NCI-H2029 treated with DMSO at 0.1 percent for 48 hours (cell line): ENCODE measurements around the gene SPACA6.

Experiments used
- DNase-seq: peaks from one replicate; lab custom pipeline; 2025; lab: John Stamatoyannopoulos, UW

SPACA6 gene

DNA sequence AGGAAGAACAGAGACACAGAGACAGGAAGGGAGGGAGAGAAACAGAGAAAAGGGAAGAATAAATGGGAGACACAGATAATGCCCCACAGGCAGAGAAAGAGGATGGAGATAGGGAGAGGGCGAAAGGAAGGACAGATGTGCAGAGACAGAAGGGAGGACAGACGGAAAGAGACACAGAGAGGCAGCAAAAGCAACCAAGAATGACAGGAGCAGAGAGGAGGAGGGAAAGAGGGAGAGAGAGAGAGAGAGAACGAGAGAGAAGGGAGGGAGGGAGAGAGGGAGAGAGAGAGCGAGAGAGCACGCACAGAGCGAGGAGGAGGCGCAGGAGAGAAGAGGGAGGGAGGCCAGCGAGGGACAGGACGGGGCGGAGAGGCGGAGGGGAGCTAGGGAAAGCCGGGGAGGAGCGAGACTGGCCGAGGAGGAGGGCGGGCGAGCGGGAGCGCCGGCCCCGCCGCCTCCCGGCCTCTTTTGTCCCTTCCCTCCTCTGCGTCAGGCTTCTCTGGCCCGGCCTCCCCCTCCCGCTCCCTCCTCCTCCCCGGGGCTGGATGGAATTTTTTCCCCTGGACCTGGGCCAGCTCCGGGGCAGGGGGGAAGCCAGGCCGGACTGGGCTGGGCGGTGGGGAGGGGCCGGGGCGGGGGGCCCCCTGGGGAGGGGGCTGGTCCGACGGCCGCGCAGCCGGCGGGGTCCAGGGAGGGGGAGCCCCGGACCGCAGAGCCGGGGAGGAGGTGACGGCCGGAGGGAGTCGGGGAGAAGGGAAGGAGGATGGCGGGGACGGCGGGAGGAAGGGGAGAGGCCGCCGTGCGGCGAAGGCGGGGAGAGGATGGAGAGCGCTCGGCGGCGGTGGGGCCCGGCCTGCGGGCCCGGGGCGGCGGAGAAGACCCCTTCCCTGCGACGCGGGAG, 4.2 kb upstream of the SPACA6 start:
- no peak for DNase-seq

DNA sequence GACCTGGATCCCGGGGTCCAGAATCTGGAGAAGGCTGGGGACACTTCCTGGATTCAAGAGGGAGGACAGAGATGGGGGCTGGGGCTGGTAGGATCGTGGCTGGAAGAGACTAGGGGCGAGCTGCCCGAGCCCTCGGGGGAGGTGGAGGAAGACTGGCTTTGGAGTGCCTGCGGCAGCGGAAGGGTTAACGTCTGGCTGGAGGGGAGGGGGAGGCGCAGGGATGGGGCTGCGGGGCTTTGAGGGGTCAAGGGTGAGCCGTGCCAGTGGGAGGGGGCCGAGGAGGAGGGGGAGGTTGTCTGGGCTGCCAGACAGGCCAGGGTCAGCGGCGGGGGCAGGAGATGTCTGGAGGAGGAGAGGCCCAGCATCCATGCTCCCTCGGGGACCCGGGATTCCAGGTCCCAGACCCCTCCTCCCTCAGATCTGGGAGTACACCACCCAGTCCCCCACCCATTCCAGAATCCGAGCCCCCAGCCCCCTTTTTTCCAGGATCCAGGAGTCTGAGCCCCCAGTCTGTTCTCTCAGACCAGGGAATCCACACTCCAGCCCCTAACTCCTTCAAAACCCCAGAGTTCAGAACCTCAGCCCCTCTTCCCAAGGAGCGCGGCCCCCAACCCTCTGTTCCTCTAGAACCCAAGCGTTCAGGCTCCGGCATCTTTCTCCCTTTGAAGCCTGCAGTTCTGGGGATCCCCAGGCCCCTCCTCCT, 3.2 kb upstream of the SPACA6 start:
- DNase-seq = no peak

DNA sequence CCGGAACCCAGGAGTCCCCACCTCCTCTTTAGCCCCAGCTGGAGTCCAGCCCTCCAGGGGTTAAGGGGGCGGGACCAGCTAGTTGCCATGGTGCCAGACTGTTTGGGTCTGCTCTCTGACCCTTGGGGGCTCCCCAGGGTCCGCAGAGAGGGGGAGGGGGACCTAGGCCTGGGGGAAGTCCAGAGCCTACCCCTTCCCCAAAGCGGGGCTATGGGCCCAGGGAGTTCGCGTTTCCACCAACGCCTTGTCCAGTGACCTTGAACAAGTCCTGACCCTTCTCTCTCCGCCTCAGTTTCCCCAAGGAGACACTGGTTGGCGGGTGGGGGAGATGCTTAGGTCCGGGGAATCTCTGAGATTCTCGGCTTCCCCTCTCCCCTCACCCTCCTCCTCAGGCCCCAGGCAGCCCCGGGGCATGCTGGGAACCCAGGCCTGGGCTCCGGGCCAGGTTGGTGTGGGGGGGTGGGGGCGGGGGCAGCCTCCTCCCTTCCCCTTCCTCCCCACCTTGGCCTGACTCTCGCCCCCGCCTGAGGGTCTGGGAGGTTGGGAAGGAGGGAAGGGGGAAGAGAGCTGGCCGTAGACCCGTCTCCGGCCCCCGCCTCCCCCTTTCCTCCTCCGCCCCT, 2.6 kb upstream of the SPACA6 start:
- DNase-seq = no peak

DNA sequence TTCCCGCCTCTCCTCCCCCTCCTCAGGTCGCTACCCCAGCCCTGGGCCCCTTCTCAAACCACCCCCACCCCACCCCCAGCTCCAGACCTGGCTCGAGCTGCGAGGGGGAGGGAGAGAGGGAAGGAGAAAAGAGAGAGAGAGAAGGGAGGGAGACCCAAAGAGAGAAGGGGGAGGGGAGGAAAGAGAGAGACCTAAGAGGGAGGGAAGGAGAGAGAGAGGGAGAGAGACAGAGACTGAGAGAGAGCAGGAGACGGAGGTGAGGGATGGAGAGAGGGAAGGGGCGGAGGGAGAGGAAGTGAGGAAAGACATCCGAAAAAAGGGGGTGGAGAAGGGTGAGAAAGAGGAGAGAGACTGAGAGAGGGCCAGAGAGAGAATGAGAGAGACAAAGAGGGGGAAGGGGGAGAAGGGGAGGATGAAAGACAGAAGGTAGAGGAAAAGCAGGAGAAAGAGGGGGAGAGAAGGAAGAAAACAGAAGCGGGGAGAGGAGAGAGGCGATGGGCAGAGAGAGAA, 2.0 kb upstream of the SPACA6 start:
- DNase-seq = no peak

DNA sequence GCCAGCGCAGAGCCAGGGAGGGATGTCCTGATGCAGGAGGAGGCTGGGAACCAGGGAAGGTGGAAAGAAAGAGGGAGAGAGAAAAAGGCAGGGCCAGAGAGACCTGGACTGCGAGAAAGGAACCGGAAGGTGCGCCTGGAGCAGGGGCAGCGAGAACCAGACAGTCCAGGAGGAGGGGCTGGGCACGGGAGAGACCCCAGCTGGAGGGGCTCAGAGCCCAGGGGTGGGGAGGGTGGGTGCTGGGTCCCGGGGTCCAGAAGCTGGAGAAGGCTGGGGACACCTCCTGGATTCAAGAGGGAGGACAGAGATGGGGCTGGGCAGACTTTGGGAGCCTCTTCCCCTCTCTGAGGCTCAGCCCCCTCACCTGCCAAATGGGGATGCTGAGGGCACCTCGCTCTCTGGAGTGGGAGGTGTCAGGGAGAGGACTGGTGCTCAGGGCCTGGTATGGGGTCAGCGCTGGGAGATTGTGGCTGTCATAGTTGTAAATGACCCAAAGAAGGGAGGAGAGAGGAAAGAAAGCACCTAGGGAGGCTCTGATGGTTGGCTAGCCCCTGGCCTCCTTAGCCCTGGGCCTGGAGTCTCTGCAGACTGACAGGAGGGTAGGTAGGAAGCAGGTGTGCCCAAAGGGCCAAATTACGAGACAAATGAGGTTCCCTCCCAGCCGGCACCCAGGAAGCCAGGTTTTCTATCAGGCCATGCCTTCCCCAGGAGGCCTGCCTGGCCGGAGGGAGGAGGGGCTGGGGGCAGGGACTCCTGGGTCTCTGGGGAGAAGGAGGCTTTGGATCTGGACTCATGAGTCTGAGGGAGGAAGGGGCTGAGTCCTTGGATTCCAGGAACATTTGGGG, 1.3 kb upstream of the SPACA6 start:
- DNase-seq = no peak

DNA sequence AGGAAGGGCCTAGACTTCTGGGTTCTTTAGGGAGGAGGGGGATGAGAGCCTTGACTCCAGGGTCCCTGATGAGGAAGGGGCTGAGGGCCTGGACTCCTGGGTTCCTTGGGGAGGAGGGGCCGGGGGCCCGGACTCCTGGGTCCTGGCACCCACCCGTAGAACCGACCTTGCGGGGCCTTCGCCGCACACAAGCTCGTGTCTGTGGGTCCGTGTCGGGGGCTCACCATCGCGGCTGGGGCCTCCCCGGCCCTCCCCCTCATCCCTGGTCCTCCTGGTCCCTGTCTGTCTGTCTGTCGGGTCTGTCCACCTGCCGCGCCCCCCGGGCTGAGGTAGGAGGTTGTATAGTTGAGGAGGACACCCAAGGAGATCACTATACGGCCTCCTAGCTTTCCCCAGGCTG, 662 bp upstream of the SPACA6 start:
- no peak for DNase-seq

DNA sequence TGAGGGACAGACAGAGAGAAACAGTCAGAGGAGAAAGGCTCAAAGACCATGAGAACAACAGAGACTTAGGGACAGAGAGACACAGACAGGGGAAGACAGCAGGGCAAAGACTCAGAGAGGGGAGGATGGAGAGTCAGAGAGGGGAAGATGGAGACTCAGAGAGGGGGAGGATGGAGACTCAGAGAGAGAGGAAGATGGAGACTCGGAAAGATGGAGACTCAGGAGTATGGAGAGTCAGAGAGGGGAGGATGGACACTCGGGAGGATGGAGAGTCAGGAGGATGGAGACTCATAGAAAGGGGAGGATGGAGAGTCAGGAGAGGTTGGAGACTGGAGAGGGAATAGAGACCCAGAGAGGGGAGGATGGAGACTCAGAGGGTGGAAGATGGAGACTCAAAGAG, 689 bp downstream of the SPACA6 start:
- no peak for DNase-seq

DNA sequence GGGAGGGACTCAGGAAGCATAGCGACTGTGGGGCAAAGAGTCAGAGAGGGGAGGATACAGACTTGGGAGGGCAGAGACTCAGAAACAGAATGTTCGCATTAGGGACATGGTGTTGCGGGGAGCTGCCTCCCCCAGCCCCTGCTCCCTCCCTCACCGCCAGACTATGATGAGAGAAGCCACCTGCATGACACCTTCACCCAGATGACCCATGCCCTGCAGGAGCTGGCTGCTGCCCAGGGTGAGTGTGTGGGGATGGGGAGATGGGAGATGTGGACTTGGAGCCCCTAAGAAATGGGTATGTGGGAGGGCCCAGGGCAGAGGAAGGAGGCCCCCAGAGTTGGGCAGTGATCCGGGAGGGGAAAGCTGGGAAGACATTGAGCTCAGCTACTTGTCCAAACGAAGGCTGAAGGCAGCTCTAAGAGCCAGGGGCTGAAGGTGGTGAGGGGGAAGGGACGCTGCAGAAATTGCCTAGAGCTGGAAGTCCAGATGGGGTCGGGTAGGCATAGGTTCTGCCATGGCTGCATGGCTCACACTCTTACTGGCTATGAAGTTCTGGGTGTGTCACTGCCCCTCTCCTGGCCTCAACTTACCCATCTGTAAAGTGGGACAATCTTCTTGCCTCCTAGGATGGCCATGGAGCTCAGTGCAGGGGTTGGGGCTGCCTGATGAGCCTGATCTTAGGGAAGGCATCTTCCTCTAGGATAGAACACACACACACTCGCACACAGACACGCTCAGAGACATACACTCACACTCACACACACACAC, 1.4 kb downstream of the SPACA6 start:
- no peak for DNase-seq

DNA sequence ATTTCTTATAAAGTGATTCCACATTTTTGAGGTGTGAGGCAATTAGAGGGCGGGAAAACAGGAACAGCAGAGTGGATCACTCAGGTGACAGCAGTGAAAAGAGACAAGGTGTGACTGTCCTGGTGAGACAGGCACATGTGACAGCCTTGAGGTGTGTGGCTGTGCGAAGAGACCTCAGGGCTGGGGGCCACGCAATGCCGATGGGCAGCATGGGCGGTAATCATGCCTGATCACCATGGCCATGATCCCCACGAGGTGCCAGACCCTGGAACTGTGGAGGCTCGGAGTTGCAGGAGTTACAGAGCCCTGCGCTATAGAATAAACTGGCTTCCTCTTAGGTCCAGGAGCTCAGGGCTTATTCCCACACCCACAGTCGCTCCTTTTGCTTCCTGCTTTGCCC, 2.0 kb downstream of the SPACA6 start:
- no peak for DNase-seq

DNA sequence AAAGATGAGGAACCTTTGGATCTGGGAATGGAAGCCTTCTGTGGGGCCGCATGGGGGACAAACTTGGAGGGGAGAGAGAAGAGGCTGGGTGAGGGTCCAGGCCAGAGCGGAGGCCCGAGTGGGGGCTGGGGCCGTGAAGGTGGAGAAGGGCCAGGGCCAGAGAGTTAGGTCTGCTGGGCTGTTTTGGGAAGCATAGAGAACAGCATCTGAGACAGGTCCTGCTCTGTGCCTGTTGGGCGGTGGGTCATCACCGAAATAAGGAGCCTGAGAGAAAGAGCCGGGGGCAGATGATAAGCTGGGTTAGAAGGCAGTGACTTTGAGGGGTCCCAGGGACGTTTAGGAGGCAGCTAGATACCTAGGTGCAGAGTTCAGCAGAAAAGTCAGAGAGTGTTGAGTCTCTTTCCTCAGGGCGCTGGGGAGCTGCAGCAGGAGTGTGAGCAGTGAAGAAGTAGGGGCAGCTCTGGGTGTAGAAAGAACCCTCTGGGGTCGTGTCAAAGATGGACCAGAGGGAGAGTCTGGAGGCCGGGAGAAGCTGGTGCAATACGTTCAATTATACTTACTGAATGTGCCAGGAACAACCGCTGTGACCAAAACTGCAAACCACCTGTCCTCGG, 2.7 kb downstream of the SPACA6 start:
- DNase-seq = no peak

DNA sequence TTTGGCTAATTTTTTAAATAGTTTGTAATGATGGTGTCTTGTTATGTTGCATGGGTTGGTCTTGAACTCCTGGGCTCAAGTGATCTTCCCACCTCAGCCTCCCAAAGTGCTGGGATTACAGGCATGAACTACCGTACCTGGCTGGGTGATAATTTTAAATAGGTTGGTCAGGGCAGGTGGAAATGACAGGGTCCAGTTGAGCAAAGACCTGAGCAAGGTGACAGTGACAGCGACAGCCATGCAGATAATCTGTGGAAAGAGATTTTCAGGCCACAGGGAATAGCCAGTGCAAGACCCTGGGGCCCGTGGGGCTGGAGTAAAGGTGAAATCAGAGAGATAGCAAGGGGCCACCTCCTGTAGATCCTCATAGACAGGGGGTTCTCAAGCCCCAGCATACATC, 3.5 kb downstream of the SPACA6 start:
- DNase-seq = no peak

DNA sequence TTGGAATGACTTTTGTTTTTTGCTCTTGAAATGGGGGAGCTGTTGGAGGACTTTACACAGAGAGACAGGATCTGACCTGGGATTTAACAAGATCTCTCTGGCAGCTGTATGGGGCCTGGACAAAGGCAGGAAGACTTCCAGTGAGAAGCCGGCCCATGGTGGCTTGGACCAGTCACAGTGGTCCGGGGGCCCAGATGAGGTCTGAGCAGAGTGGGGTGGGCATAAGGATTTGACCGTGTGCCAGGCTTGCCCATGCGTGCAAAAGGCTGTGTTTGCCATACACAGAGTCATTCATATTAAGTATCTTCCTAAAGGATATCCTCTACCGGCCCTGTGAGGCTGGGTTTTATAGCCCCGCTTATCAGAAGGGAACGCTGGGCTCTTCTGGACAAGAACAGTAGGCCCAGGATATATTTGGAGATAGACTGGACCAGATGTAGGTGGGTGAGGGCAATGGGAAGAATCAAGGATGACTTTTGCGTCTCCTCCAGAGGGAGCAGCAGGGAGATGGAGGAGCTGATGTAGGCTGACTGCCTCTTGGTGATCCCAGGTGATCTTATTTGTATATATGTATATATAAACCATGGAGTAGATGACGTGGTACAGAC, 4.1 kb downstream of the SPACA6 start:
- no peak for DNase-seq

DNA sequence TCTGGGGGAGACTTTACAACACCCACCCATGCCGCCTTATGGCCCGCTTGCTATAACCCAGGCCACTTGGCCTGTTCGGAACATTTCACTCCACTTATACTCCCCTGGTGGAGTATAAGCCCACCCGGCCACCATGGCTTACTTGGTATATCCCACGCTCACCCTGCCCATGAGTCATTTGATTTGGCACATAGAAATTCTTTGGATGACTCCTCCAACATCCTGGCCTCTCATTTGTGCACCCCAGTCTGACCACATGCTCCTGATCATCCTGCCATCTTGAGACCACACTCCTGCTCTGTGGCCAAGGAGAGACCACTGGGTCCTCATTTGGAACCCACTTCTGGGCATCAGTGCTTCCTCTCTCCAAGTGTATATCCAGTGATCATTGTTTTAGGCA, 5.2 kb downstream of the SPACA6 start:
- DNase-seq = no peak

DNA sequence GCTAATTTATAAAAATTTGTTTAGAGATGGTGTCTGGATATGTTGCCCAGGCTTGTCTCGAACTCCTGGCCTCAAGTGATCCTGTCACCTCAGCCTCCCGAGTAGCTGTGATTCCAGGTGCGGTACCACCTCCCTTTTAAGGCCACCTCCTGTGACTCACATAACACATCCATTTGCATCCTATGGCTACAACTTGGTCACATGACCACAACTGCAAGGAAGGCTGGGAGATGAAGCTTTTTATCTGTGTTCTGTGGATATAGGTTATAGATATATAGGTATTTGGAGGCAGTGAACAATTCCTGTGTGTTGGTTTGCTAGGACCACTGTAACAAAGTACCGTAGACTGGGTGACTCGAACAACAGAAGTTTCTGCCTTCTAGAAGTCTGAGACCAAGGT, 6.0 kb downstream of the SPACA6 start:
- DNase-seq = no peak

DNA sequence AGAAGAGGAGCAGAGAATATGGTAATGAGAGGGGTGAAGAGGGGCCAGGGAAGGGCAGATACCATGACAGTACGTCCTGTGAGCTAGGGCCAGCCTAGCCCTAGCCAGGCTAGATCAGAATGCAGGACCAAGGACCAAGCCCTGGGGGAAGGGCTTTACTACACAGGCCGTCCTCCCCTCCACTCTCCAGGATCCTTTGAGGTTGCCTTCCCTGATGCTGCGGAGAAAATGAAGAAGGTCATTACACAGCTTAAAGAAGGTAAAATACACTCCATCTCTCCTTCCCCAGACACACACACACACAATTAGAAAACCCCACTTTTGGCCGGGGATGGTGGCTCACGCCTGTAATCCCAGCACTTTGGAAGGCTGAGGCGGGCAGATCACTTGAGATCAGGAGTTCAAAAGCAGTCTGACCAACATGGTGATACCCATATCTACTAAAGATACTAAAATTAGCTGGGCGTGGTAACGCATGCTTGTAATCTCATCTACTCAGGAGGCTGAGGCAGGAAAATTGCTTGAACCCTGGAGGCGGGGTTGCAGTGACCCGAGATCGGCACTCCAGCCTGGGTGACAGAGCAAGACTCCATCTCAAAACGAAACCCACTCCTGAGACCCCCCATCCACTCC, 8.5 kb downstream of the SPACA6 start:
- no peak for DNase-seq

DNA sequence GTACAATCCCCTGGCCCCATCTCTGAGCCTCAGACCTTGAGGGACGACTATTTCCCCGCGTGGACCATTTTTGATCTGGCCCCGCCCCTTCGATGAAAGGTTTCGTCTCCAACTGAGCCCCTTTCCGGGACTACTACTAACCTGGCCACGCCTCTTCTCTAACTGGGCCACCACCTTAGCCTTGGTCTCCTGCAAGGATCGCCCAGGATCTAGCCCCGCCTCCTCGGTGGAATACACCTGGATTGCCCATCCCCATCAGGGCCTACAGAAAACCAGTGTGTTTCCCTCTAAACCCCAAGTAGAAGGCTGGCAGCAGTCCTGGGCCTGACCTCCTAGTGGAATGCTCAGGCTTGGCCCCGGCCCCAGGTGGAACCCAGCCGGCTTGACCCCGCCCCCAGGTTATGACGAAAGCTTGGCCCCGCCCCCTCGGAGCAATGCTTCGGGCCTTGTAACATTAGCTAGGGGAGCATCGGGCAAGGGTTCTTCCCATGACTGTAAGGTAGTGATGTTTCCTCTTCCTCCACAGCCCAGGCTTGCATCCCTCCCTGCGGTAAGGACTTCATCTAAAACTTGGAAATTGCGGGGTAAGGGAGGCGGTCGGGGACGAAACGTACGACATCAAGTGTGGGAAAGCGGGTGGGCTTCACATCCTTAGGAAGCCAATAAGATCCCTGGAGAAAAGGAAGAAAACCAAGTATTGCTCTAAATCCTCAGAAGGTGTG, 9.1 kb downstream of the SPACA6 start:
- DNase-seq = no peak

DNA sequence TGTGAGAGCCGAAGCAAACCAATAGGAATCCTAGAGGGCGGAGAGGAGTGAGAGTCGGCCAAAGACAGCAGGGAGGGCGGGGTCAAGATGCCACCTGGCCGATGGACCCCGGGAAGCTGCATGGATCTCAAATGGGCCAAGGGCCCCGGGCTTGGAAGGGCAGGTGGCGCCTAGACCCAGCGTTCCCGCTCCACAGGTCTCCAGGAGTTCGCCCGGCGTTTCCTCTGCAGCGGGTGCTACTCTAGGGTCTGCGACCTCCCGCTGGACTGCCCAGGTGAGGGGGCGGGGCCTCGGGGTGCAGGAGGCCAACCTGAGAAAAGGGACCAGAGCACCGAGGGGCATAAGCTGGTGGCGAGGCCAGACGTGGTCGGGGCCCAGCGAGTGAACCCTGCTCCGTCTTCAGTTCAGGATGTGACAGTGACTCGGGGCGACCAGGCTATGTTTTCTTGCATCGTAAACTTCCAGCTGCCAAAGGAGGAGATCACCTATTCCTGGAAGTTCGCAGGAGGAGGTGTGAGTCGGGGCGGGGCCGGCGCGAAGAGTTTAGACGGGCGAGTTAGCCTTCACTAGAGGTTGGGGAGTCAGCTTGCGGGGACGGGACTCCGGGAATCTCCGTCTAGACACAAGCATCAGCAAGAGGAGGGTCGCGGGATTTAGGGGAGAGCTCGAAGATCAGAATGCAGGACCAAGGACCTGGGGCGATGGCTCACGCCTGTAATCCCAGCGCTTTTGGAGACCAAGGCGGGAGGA, 9.9 kb downstream of the SPACA6 start:
- DNase-seq = no peak
